Panc1 (cell line): ENCODE results near the gene FTCDNL1.

Experiments
- CTCF ChIP-seq: fragments of 450-650 bp; IDR thresholded peaks from 2 replicates; pipeline ENCODE4 v1.5.1; 2017; ENCODE audit warnings: mild to moderate bottlenecking
- POLR2AphosphoS5 ChIP-seq: IDR thresholded peaks from 2 replicates; pipeline ENCODE4 v1.6.1; 2012; ENCODE audit warnings: mild to moderate bottlenecking, low read depth, low read length, moderate library complexity
- REST ChIP-seq, 2 experiments: IDR thresholded peaks; 2 replicates each; pipeline ENCODE4 v1.6.1; 2011 to 2012; ENCODE audit warnings: low read depth in 2 of 2, control low read depth in 1 of 2, low read length in 1 of 2, mild to moderate bottlenecking in 1 of 2, moderate library complexity in 1 of 2; ENCODE audit not compliant: insufficient read depth in 1 of 2
- SIN3A ChIP-seq: IDR thresholded peaks from 2 replicates; pipeline ENCODE4 v1.6.1; 2012; ENCODE audit warnings: low read depth, mild to moderate bottlenecking, low read length, moderate library complexity, borderline replicate concordance; ENCODE audit not compliant: insufficient read depth
- TCF7L2 ChIP-seq: IDR thresholded peaks from 2 replicates; pipeline ENCODE4 v1.6.1; 2011; ENCODE audit warnings: mild to moderate bottlenecking, low read depth, low read length, inconsistent platforms

GRCh38 chr2:199842631-199843395, 8.2 kb downstream of the FTCDNL1 start:
- TF ChIP-seq CTCF (no peak), POLR2AphosphoS5 (no peak), SIN3A (no peak), REST (IDR thresholded peaks at IDR 0.05; ENCODE audit: insufficient read depth in 1 of 2, low read depth in 2 of 2, low read length in 1 of 2) (no peak), TCF7L2 (no peak)
